SK-N-SH treated with all-trans-retinoic acid at 6 μM for 48 hours (cell line): ENCODE measurements around the gene KIF12.

Source experiments
- ARNTL ChIP-seq: fragments of 450-650 bp; formaldehyde crosslinking; IDR thresholded peaks from 2 replicates; pipeline ENCODE4 v1.5.0; 2020; ENCODE audit warnings: low read depth, mild to moderate bottlenecking, moderate library complexity, borderline replicate concordance
- CREB5 ChIP-seq: fragments of 250-450 bp; sonication (Bioruptor Pico); IDR thresholded peaks from 2 replicates; pipeline ENCODE4 v1.5.1; 2020; ENCODE audit warnings: low read depth, mild to moderate bottlenecking, moderate library complexity
- CSDC2 ChIP-seq: fragments of 250-450 bp; sonication (Bioruptor Pico); IDR thresholded peaks from 2 replicates; pipeline ENCODE4 v1.5.0; 2020; ENCODE audit warnings: mild to moderate bottlenecking, moderate library complexity
- PATZ1 ChIP-seq: fragments of 250-450 bp; sonication (Bioruptor Pico); IDR thresholded peaks from 2 replicates; pipeline ENCODE4 v1.8.0; 2020; ENCODE audit warnings: mild to moderate bottlenecking, moderate library complexity, borderline replicate concordance
- RARB ChIP-seq: fragments of 250-450 bp; sonication (Bioruptor Pico); IDR thresholded peaks from 2 replicates; pipeline ENCODE4 v1.8.0; 2021; ENCODE audit warnings: mild to moderate bottlenecking, moderate library complexity
- SNAI2 ChIP-seq: fragments of 250-450 bp; sonication (Bioruptor Pico); IDR thresholded peaks from 2 replicates; pipeline ENCODE4 v1.5.0; 2020; ENCODE audit warnings: mild to moderate bottlenecking, moderate library complexity
- TOX ChIP-seq: fragments of 250-450 bp; sonication (Bioruptor Pico); IDR thresholded peaks from 2 replicates; pipeline ENCODE4 v1.8.0; 2021; ENCODE audit warnings: mild to moderate bottlenecking, moderate library complexity, borderline replicate concordance
- ZC3H10 ChIP-seq: fragments of 250-450 bp; sonication (Bioruptor Pico); IDR thresholded peaks from 2 replicates; pipeline ENCODE4 v1.5.1; 2021; ENCODE audit warnings: mild to moderate bottlenecking, moderate library complexity
- ZFP3 ChIP-seq: fragments of 250-450 bp; sonication (Bioruptor Pico); IDR thresholded peaks from 2 replicates; pipeline ENCODE4 v1.5.0; 2020; ENCODE audit warnings: mild to moderate bottlenecking, moderate library complexity
- ZNF8 ChIP-seq: fragments of 450-650 bp; formaldehyde crosslinking; IDR thresholded peaks from 2 replicates; pipeline ENCODE4 v1.5.0; 2020; ENCODE audit warnings: mild to moderate bottlenecking, moderate library complexity

DNA sequence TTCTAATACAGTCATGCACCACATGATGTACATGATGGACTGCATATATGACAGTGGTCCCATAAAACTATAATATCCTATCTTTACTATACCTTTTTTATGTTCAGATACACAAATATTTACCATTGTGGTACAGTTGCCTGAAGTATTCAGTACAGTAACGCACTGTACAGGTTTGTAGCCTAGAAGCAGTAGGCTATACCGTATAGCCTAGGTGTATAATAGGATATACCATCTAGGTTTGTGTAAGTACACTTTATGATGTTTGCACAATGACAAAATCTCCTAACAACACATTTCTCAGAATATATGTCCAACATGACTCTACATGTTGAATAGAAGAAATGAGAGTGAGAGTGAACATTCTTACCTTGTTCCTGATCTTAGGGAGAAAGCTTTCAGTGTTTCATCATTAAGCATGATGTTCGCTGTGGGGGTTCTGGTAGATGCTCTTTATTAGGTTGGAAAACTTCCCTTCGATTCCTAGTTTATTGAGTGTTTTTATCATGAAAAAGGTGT, 52.8 kb downstream of the KIF12 start:
- TF ChIP-seq CREB5 (CRISPR knock-in tag): no peak
- no peak for TF ChIP-seq PATZ1
- no peak for TF ChIP-seq CSDC2
- TF ChIP-seq ZC3H10 (CRISPR knock-in tag): no peak
- no peak for TF ChIP-seq ARNTL (CRISPR knock-in tag)
- TF ChIP-seq RARB (CRISPR knock-in tag): no peak
- no peak for TF ChIP-seq ZNF8 (CRISPR knock-in tag)
- TF ChIP-seq ZFP3 (CRISPR knock-in tag): no peak
- no peak for TF ChIP-seq SNAI2 (CRISPR knock-in tag)
- TF ChIP-seq TOX (CRISPR knock-in tag): no peak
